GM12874 (cell line): ENCODE results near the gene KIF25.

Experiments used
- CTCF ChIP-seq: IDR thresholded peaks from 2 replicates; pipeline ENCODE4 v1.5.1; 2011; ENCODE audit warnings: low read depth, mild to moderate bottlenecking, control low read depth, low read length, moderate library complexity; ENCODE audit not compliant: insufficient read depth

KIF25 gene

GRCh38 chr6:167954151-167954550, 43.3 kb upstream of the KIF25 start:
- TF ChIP-seq CTCF, result no peak

- no peak for TF ChIP-seq CTCF
These were observed 41.0 kb upstream of the KIF25 start for GRCh38 chr6:167956491-167956890.

GRCh38 chr6:167956983-167957492, 40.4 kb upstream of the KIF25 start:
- TF ChIP-seq CTCF, result no peak

GRCh38 chr6:167957626-167958025, 39.8 kb upstream of the KIF25 start:
- no peak for TF ChIP-seq CTCF

GRCh38 chr6:167960579-167960978, 36.9 kb upstream of the KIF25 start:
- TF ChIP-seq CTCF, result no peak

GRCh38 chr6:167962711-167963110, 34.8 kb upstream of the KIF25 start:
- no peak for TF ChIP-seq CTCF

- TF ChIP-seq CTCF, result no peak
These were observed 33.8 kb upstream of the KIF25 start for GRCh38 chr6:167963589-167964057.
